Muscle of back (tissue), 11 donors: Measurements from ENCODE around the gene KCNJ11. TPM values are rescaled to one million over a fixed set of nuclear protein-coding genes. Genes with fewer than 3 reads are reported as not detected.
A peak's percentile ranks its signal among the peaks of the same experiment; 100 is the strongest.

ENCODE experiments used
- DNase-seq, 3 donors: peaks; one replicate each; pipeline versions ENCODE4 v3.0.0 to v3.0.0-alpha.2; 2013
- polyA plus RNA-seq, 10 donors: library from polyadenylated mRNA; unstranded; fragments of 120-200 nt; gene quantifications; one replicate each; pipeline ENCODE4 v1.2.1, GENCODE V29; 2013; ENCODE audit not compliant: insufficient read length in 10 of 10

Gene KCNJ11
- polyA plus RNA-seq, 10 donors = 8.3 to 21.7 (median 13.6) TPM

DNA sequence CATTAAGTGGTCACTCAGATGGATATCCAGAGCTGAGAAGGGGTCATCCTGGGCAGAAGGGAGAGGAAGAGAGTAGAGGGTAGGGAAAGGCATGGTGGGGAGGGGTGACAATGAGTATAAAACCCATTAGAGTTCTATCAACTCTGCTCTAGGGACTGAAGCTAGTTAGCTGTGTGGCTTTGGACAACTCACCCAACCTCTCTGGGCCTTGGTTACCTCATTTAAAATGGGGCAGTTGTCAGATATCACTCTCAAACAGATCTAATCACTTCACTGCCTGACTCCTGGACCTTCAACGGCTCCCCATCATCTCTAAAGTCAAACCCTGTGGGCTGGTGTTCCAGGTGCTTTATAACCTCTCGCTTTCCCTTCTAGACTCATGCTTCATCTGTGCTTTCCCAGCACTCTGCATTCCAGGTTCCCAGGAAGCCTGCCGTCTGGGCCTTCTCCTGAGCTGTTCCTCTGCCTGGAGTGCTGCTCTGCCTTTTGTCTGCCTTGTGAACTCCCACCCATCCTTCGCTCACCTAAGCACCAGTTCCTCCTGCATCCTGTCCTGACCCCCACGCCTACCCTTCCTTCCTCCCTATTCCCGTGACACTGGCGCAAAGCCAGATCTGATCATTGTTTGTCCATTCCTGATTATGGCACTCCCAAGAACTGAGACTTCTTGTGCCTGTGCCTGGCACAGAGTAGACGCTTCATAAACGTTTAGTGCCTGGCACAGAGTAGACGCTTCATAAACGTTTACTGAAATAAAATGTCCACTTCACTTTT lies 22.3 kb upstream of the KCNJ11 start:
- DNase-seq = no peak

DNA sequence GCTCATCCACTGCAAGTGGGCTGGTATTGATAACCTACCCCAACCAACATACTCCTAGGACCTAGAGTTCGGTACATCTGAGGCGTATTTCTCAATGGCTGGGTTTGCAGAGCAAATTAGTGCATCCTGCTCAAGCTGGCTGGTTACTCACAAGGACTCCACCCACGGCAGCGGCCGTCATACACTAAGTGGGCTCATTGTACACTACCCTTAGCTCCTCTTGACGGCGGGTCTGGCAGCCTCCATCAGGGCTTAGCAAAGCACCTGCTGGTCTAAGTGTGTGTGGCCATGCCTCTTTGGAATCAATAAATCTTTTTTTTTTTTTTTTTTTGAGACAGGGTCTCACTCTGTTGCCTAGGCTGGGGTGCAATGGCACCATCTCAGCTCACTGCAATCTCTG lies 20.2 kb upstream of the KCNJ11 start:
- no peak for DNase-seq

DNA sequence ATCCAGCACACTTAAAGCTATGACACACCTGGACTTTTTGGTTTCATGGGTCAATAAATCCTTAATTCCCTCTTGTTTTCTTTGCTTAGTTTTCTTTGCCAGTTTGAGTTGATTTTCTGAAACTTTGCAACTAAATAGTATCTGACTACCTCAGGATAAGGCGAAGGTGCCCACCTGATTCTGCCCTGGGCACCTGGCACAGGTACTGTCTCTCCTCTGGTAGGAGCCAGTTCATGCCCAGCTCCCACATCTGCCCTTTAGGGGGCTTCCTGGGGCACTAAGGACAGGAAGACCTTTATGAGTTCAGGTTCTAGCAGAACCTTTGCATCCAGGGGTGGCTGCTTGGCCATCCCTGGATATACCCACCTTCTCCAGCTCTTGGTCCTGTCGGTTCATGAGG lies 19.6 kb upstream of the KCNJ11 start:
- no peak for DNase-seq

DNA sequence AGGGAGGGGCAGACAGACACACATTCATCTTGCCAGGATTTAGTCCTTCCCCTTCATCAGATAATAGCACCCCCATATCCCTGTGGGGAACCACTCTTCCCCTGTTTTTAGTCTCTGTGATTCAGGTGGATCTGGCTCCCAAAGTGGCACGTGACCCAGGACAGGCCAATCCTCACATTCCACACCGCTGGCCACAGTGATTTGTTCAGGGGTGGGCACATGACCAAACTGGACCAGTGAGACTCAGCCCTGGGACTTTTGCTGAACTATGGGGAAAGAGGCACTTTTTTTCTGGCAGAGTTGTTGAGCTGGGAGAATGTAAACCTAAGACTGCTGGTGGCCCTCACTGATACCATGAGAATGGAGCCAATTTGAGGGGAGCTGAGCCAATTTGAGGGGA lies 19.1 kb upstream of the KCNJ11 start:
- DNase-seq = no peak

DNA sequence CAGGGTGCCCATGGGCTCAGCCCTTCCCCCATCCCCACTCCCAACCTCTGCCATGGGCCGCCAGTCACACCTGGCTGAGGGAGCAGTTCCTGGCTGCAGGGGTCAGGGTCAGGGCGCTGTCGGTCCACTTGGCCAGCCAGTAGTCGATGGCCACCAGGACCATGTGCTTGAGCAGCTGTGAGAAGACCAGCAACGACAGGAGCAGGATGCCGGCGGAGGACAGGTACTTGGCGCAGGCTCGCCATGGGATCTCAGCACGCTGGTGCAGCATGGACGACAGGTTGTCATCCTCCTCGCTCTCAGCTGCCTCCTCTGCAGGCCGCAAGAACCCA lies 18.3 kb upstream of the KCNJ11 start:
- DNase-seq = no peak

DNA sequence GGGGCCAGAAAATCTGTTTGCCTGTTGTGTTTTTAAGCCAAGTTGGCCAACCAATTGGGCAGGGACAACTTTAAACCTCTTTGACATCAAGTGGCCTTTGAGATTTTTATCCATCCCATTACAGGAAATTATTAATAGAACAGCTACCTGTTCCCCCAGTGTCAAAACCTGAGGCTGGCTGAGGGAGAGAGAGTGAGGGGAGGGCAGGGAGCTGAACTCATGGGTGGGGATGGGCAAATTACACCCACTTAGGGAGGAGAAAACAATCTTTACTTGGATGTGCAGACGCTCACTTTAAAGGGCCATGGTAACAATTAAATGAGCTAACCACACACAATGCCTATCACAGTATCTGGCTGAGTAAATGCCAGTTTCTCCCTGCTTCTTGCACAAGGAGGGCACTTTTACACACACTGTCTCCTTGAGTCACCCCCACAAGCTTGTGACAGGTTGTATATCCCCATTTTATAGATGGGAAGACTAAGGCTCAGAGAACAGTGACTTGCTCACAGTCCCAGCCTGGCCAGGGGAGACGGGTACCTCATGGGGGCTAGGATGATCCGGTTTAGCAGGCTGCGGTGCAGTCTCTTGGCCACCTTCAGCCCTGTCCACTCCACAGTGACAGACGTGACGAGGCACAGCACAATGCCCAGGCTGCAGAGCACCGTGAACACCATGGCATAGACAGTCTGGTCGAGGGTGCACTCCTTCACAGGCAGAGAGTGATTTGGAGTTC lies 17.8 kb upstream of the KCNJ11 start:
- no peak for DNase-seq

DNA sequence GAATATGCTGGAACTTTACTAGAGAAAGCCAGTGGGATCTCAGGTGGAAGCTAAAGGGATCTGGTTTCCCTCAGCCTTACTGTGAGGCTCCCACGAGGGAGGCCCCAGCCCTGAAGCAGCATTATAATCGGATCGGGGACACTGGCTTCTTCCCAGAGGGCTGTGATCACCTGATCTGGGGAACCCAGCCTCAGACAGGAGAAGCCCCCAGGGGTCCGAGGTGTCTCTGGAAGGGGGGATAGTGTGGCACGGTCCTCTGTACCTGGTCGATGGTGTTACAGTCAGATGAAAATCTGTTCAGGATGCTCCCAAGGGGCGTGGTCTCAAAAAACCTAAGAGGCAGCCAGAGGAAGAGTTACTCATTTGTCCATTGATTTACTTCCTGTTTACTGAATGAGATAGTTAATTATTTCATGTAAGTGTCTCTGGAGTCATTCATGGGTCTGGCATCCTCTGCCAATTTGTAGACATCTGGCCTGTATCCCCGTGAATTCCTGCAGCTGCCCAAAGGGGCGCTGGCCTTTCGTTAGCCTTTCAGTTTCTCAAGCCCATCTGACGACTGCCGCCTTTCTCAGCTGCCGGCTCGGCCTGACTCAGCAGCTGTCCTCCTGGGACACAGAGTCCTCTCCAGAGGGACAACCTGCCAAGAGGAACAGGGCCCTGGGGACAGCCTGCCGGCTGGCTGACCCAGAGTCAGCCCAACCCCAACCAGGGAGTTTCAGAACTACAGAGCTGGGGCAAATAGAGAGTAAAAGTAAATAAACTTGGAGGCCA lies 17.0 kb upstream of the KCNJ11 start:
- DNase-seq = peak; percentile 18 to 49 (median 48)

DNA sequence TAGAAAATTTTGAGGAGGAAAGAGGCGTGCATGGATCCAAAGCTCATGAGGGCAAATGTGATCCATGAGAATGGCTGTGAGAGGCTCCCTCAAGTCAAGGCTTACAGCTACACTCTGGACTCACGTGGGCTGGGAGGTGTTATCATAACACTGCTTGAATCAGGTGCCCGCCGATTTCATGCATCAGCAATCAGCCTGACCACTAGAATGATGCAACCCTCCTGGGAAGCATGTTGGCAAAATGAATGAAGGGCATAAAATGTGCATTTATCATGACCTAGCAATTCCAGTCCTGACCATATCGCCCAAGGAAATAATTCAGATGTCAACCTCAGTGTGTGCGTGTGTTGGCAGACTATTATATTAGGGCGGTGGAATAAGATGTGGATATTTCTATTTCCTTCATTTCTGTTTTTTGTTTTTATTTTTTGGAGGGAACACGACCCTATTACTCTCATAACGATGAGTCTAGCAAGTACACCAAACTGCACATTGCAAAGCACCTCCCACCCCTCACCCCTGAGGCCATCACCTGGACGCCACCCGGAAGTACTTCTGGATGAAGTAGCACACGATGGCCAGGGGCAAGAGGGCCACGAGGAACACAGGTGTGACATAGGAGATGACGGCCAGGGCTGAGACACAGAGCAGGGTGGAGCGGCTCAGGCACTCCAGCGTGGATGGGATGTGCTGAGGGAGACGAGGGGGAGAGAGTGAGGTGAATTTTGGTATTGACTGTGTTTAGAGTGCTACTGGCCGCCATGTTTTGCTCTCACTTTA lies 15.7 kb upstream of the KCNJ11 start:
- no peak for DNase-seq

DNA sequence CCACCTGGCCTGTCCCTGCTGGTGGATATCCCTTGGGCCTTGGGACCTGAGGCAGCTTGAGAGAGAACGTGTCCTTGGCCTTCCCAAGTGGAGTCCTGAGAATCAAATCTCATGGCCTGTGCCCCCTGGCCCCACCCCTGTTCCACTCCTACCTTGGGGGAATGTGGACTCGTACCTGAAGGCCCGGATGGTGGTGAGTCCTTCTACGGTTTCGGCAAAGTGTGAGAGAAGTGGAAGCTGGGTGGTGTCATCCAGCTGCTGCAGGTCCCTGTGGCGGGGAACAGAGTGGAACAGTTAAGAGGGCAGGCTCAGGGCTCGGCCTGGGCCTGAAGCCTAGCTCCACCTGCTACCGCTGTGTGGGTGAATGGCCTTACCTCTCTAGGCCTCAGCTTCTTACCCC lies 14.0 kb upstream of the KCNJ11 start:
- no peak for DNase-seq

DNA sequence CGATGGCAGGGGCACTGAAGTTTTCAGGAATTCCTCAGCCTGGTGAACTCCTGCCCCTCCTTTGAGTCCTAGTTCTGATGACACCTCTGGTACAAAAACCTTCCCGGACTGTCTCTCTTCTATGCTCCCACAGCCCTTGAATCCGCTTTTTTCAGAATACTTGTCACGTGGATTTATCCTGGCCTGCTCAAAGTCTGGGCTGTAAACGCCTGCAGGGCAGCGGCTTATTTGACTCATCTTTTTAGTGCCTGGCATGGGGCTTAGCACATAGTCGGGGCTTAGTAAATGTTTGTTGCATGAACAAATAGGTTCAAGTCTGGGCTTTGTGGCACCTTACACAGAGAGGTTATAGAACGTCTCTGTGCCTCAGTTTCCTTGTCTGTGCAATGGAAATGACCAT lies 13.4 kb upstream of the KCNJ11 start:
- no peak for DNase-seq

DNA sequence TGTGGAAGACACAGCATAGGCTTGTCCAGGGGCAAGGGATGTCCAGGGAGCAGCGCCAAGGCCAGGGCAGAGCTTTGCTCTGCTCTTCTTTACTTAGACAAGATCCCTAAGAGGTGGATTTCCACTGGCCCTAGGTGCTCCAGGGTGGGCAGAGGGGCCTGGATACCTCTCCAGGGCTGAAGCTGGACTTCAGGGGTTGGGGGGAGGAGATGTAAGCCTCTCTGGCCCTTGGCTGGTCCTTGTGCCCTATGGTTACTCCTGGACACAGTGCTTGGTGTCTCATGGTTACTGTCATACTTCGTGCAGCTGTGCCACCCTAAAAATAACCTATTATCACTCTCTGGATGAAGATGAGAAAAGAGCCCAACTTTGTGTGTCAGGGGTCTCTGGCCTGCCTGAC lies 12.9 kb upstream of the KCNJ11 start:
- no peak for DNase-seq

DNA sequence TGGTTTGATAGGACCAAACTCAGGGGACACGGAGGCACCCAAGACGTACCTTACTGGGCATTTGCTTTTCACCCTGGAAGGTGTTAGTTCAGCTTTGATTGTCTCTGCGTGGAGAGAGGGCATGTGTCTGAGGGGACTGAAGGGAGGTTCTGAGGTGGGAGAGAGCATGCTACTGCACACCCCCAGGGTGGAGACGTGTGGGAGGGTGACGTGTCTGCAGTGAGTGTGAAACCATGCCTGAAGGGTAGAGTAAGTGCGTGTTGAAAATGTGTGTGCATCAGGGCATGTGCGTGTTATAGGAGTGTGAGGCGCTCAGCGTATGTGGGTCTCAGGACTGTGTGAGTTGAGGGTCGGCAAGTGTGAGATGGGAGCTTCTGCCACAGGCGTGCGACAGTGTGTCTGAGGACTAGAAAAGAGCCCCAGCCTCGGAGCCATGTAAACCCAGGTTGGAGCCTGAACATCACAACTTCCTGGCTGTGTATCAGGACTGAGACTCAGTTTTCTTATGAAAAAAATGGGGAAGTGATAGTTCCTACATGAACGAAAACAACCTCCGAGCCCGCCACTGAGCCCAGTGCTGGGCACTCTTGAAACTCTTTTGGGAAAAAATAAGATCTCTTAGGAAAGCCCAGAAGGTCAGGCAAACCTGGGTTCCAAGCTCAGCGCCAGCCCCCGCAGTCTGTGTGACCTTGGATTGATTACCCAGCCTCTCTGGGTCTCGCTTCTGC lies 11.8 kb upstream of the KCNJ11 start:
- DNase-seq = no peak

DNA sequence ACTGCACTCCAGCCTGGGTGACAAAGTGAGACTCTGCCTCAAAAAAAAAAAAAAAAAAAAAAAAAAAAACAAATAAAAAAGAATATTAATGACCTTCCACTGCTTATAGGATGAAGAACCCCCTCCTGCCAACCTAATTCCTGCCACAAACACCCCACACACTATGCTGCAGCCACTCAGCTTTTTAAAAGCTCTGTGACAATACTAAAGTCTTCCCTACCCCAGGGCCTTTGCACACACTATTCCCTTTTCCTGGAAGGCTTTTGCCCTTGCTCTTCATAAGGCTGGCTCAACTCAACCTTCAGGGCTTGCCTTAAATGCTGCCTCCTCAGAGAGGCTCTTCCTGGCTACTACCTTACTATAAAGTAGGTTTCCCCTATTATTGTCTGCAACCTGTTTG lies 10.8 kb upstream of the KCNJ11 start:
- no peak for DNase-seq

DNA sequence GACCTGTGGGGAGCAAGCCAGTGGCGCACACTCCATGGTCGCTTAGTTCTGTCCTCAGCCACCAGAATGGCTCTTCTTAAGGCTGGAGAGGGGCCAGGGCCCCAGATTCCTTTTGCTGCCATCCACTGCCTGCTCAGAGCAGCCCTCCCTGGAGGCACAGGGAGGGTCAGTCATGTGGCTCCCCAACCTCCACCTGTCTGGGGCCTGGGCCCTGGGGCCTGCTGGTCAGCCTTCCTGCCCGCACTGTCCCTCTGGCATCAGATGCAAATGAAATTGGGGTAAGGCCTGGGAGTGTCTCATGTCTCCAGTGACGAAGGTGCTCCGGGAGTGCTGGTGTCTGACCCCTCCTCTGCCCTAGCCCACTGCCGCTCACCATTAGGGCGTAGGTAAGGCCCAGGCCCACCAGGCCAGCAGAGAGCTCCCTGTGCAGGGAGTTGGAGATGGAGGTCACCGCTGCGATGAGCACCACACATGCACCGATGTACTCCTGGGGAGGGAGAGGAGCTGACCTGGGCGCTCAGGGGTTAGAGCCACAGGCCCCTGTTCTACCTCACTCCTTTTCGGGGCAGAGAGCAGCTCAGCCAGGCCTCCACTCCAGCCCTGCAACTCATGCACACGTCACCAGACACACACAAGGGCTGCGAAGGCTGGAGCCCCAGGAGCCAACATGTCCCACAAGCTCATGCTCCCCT lies 9.0 kb upstream of the KCNJ11 start:
- DNase-seq = no peak

DNA sequence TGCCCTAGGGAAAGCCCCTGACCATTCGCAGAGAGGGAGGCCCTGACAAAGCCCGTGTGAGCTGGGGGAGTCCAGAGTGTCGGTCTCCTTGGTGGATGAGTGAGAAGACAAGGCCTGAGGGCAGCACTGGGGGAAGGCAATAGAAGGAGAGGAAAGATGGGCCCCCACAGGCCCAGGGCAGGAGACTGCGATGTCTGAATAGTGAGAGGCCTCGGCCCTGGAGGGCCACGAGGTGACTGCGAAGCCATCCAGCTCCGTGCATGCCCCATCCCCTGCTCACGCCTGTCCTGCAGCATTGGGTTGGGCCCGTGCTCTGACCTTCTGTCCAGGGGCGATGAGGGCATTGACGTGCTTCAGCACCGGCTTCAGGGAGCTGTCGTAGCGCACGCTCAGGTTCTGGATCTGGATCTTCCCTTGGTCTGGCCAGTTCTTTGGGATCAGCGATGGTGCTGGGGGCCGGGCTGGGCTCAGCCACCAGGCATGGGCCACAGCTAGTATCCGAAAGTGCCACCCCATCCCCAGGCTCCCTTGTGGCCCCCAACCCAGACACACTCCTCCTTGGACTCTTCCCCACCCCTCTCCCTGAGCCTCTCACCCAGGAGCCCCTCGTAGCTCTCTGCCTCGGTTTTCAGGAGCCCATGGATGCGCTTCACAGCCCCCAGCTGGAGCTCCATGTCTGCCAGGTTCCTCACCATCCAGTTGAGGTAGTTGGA lies 8.3 kb upstream of the KCNJ11 start:
- DNase-seq = no peak

DNA sequence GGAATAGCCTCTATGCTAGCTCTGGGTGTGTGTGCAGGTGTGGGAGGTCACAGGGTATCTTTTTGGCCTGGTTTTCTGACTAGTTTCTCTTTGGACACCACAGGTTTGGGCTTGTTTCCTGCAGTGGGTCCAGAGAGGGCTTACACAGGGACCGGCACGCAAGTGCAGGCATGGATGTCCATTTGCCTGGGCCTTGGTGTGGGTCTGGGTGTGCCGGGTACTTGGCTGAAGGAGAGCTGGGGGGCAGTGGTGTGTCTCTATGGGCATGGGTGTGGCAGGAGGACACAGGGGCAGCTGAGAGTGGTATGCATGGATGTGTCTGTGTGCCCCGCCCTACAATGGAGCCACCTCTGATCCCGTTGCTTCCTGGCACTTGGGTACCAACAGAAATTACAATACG lies 7.5 kb upstream of the KCNJ11 start:
- DNase-seq = no peak

DNA sequence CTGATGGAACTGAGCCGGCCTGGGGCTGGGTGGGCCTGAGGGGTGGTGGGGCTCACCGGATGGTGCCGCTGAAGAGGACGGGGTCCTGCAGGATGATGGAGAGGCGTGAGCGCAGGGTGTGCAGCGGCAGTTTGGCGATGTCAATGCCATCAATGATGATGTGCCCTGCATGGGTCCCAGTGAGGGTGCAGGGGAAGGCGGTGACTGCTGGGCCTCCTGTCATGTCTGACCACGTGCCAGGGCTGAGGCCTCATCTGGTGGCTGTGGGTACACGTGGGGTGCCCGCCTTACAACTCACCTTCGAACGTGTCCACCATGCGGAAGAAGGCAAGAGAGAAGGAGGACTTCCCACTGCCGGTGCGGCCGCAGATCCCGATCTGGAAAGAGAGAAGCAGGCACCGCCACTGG lies 7.1 kb upstream of the KCNJ11 start:
- no peak for DNase-seq

DNA sequence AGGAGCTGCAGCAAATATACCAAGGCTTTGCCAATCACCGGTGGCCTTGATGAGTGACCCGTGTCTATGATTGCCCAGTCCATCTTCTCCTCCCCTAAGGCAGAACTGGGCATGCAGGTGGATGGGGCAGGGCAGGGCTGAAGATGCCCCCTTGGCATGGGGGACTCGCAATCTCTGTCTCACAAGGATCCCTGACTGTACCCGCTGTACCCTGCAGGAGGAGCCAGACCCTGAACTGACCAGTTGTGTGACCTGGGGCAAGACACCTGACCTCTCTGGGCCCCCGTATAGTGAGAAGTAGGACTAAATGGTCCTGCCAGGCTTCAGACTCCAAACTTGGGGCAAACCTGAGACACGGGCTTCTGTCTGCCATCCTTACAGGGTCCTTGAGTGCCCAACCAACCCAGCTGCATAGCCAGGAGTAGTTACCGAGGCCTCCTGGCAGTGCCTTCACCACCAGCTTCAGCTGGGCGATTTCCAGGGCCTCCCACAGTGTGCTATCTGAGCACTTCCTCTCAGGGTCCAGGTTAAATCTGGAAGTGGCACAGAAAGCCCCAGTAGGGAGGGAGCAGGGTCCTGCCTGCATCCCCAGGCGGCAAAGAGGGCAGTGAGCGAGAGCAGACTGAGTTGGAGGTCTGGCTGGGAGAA lies 6.4 kb upstream of the KCNJ11 start:
- no peak for DNase-seq

DNA sequence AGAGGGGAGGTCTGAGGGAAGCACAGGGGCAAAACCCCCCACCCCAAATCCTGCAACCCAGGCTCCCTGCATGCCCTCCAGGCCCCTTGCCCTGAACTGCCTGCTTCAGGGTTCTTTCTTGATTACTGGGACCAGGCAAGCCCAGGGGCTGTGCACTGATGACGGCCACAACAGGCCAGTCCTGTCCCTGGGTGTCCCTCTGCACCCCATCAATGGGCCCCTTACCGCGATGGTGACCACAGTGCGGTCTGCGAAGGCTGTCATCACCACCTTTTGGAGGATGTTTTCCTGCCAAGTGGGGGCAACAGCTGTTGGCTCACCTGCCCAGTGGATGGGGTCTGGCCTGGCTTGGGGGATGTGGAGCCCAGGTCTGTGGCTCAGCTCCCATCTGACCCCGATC lies 5.0 kb upstream of the KCNJ11 start:
- no peak for DNase-seq

DNA sequence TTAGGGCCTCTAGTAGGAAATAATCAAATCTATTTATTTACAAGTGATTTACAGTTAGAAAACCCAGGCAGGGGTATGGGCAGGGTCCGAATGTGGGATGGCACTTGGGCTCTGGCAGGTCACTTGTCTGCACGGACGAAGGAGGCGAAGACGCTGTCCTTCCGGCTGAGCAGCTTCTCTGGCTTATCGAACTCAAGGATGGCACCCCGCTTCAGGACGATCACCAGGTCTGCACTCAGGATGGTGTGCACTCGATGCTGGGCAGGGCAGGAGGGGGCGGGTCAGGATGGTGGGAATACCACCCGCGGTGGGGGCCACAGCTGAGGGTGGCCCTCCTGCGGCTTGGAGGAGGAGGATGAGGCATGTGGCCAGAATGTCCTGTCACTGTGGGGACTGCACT lies 4.4 kb upstream of the KCNJ11 start:
- DNase-seq = no peak
